ENCODE results near the gene ARHGAP1. TPM values are rescaled to one million over a fixed set of nuclear protein-coding genes. Genes with fewer than 3 reads are reported as not detected.
A peak's percentile ranks its signal among the peaks of the same experiment; 100 is the strongest.

Gene ARHGAP1
- total RNA-seq, 1 experiment from 2014 or later = 53.0 TPM

DNA sequence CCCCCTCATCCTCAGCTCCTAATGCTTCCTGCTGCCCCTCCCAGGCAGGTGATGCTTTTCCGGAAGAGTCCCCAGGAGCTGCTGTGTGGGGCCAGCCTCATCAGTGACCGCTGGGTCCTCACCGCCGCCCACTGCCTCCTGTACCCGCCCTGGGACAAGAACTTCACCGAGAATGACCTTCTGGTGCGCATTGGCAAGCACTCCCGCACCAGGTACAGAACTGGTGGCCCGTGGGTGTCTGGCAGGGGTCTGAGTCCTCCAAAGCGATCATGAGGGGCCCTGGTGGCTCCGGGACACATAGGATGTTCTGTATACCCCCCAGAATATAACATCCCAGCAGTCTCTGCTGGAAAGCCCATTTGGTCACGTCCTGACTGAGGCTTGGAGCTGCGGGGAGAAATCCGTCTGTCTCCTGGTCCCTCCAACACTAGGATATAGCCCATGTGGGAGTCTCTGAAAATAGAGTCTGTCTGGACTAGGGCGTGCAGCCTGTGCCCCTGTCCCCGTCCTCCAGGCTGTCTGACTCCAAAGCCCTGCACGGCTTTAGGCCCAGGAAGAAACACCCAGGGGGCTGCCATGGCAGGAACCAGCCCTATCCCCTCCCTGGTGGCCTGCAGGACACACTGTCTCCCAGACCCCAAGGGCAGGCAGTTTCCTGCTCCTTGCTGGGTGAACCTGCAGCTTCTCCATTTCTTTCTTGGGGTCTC lies 27.7 kb upstream of the ARHGAP1 start:
- POLR2A ChIA-PET = no interaction called here
- H3K27me3 Mint-ChIP-seq (ENCODE audit: low read depth) = no peaks in the 10 kb centered on the region
- H3K4me1 Mint-ChIP-seq = peaks cover 10% of the 10 kb centered on the region
- no peak overlapping the region for H3K27ac Mint-ChIP-seq
- H3K36me3 Mint-ChIP-seq = no peaks in the 10 kb centered on the region
- TF ChIP-seq, protein P1, sequence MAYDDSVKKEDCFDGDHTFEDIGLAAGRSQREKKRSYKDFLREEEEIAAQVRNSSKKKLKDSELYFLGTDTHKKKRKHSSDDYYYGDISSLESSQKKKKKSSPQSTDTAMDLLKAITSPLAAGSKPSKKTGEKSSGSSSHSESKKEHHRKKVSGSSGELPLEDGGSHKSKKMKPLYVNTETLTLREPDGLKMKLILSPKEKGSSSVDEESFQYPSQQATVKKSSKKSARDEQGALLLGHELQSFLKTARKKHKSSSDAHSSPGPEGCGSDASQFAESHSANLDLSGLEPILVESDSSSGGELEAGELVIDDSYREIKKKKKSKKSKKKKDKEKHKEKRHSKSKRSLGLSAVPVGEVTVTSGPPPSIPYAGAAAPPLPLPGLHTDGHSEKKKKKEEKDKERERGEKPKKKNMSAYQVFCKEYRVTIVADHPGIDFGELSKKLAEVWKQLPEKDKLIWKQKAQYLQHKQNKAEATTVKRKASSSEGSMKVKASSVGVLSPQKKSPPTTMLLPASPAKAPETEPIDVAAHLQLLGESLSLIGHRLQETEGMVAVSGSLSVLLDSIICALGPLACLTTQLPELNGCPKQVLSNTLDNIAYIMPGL (CRISPR knock-in tag; IDR thresholded peaks at IDR 0.05) = no peak
- TF ChIP-seq AFF4 (CRISPR knock-in tag; IDR thresholded peaks at IDR 0.05; ENCODE audit: borderline replicate concordance) = no peak
- ATAC-seq (no peak), DNase-seq (ENCODE audit: low spot score) (no peak)
- CTCF ChIA-PET = no interaction called here
- no peaks in the 10 kb centered on the region for H3K9me3 Mint-ChIP-seq
- H3K4me3 Mint-ChIP-seq = no peak overlapping the region

- H3K27ac Mint-ChIP-seq = no peak overlapping the region
- no peak for TF ChIP-seq SP1 (CRISPR knock-in tag; conservative IDR thresholded peaks at IDR 0.05)
- no peak for TF ChIP-seq FOXJ3 (CRISPR knock-in tag; IDR thresholded peaks at IDR 0.05; ENCODE audit: borderline replicate concordance)
- TF ChIP-seq CBFB (CRISPR knock-in tag; IDR thresholded peaks at IDR 0.05; ENCODE audit: low read depth) = no peak
- no peak for TF ChIP-seq CTCF (IDR thresholded peaks at IDR 0.05)
- no peak for TF ChIP-seq SOX15 (CRISPR knock-in tag; IDR thresholded peaks at IDR 0.05)
- TF ChIP-seq EMX1 (CRISPR knock-in tag; IDR thresholded peaks at IDR 0.05) = no peak
- peak; percentile 51; the same call in 1 of the 2 replicates for TF ChIP-seq GTF2I (CRISPR knock-in tag; conservative IDR thresholded peaks at IDR 0.05)
- TF ChIP-seq HMGA2 (CRISPR knock-in tag; IDR thresholded peaks at IDR 0.05) = no peak
- TF ChIP-seq, protein P2, sequence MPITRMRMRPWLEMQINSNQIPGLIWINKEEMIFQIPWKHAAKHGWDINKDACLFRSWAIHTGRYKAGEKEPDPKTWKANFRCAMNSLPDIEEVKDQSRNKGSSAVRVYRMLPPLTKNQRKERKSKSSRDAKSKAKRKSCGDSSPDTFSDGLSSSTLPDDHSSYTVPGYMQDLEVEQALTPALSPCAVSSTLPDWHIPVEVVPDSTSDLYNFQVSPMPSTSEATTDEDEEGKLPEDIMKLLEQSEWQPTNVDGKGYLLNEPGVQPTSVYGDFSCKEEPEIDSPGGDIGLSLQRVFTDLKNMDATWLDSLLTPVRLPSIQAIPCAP (CRISPR knock-in tag; IDR thresholded peaks at IDR 0.05) = 0 out of 2 replicates have a peak, but pooled peaks have one; percentile 26
- TF ChIP-seq ZNF416 (CRISPR knock-in tag; IDR thresholded peaks at IDR 0.05) = no peak
- TF ChIP-seq, protein P3, sequence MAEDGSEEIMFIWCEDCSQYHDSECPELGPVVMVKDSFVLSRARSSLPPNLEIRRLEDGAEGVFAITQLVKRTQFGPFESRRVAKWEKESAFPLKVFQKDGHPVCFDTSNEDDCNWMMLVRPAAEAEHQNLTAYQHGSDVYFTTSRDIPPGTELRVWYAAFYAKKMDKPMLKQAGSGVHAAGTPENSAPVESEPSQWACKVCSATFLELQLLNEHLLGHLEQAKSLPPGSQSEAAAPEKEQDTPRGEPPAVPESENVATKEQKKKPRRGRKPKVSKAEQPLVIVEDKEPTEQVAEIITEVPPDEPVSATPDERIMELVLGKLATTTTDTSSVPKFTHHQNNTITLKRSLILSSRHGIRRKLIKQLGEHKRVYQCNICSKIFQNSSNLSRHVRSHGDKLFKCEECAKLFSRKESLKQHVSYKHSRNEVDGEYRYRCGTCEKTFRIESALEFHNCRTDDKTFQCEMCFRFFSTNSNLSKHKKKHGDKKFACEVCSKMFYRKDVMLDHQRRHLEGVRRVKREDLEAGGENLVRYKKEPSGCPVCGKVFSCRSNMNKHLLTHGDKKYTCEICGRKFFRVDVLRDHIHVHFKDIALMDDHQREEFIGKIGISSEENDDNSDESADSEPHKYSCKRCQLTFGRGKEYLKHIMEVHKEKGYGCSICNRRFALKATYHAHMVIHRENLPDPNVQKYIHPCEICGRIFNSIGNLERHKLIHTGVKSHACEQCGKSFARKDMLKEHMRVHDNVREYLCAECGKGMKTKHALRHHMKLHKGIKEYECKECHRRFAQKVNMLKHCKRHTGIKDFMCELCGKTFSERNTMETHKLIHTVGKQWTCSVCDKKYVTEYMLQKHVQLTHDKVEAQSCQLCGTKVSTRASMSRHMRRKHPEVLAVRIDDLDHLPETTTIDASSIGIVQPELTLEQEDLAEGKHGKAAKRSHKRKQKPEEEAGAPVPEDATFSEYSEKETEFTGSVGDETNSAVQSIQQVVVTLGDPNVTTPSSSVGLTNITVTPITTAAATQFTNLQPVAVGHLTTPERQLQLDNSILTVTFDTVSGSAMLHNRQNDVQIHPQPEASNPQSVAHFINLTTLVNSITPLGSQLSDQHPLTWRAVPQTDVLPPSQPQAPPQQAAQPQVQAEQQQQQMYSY (CRISPR knock-in tag; IDR thresholded peaks at IDR 0.05) = no peak
- H3K27me3 Mint-ChIP-seq (ENCODE audit: low read depth) = no peaks in the 10 kb centered on the region
- ChIA-PET CTCF (interaction anchor here (1.9 kb wide), 1 partner anchor 427 kb away, joined by 7 read pairs; no protein-coding TSS in a partner anchor), POLR2A (no interaction called here)
- no peak for ATAC-seq
- H3K9me3 Mint-ChIP-seq = no peaks in the 10 kb centered on the region
- DNase-seq (ENCODE audit: low spot score) = no peak
- H3K4me3 Mint-ChIP-seq = no peak overlapping the region
- no peaks in the 10 kb centered on the region for H3K36me3 Mint-ChIP-seq
- H3K4me1 Mint-ChIP-seq = peaks cover 10% of the 10 kb centered on the region
These were observed 25.9 kb upstream of the ARHGAP1 start for GRCh38 chr11:46726206-46726862.
